Measurements from ENCODE around the gene DOCK1. TPM values are rescaled to one million over a fixed set of nuclear protein-coding genes. Genes with fewer than 3 reads are reported as not detected.

DOCK1 gene
- polyA plus RNA-seq, 1 donor from 2014 or later = 2.7 TPM

- Histone ChIP-seq H3K9ac (ENCODE audit: low read length) (no peak overlapping the region), H3K36me3 (ENCODE audit: insufficient read depth, low read length) (no peaks in the 10 kb centered on the region), H3K4me2 (ENCODE audit: low read length) (no peak overlapping the region), H3K9me3 (ENCODE audit: low read length) (no peaks in the 10 kb centered on the region), H3K27me3 (ENCODE audit: insufficient read depth, low read depth, low read length) (no peaks in the 10 kb centered on the region), H3F3A (ENCODE audit: insufficient read depth, low read length, poor library complexity, severe bottlenecking) (no peaks in the 10 kb centered on the region), H3K27ac (ENCODE audit: low read length) (no peak overlapping the region), H2AFZ (ENCODE audit: low read depth, low read length) (no peak overlapping the region), H3K4me3 (ENCODE audit: low read length) (no peak overlapping the region), H4K20me1 (ENCODE audit: insufficient read depth) (no peaks in the 10 kb centered on the region), H3K79me2 (replicated peaks; ENCODE audit: insufficient read depth, low read length) (no peaks in the 10 kb centered on the region), H3K9me2 (ENCODE audit: insufficient read depth, low read length) (no peaks in the 10 kb centered on the region)
- TF ChIP-seq CTCF (IDR thresholded peaks at IDR 0.05; ENCODE audit: poor library complexity, severe bottlenecking) = no peak
- TF ChIP-seq SMC3 (conservative IDR thresholded peaks at IDR 0.05; ENCODE audit: poor library complexity) = no peak
- no peak for TF ChIP-seq REST (IDR thresholded peaks at IDR 0.05; ENCODE audit: borderline replicate concordance)
- TF ChIP-seq EP300 (conservative IDR thresholded peaks at IDR 0.05; ENCODE audit: poor library complexity, severe bottlenecking) = no peak
- TF ChIP-seq POLR2AphosphoS5 (IDR thresholded peaks at IDR 0.05) = no peak
- no peak for TF ChIP-seq RAD21 (conservative IDR thresholded peaks at IDR 0.05)
- TF ChIP-seq EZH2 (IDR thresholded peaks at IDR 0.05; ENCODE audit: borderline replicate concordance, insufficient read depth, low read length, poor library complexity, severe bottlenecking) = no peak
- TF ChIP-seq MXI1 (conservative IDR thresholded peaks at IDR 0.05; ENCODE audit: poor library complexity, severe bottlenecking) = no peak
- TF ChIP-seq TAF1 (IDR thresholded peaks at IDR 0.05; ENCODE audit: low read depth) = no peak
These were observed 105.9 kb downstream of the DOCK1 start for GRCh38 chr10:127011174-127011573.

- Histone ChIP-seq H3K4me2 (ENCODE audit: low read length) (no peak overlapping the region), H3K9ac (ENCODE audit: low read length) (no peak overlapping the region), H3K27me3 (ENCODE audit: insufficient read depth, low read depth, low read length) (no peaks in the 10 kb centered on the region), H3K9me2 (ENCODE audit: insufficient read depth, low read length) (no peaks in the 10 kb centered on the region), H3K27ac (ENCODE audit: low read length) (no peak overlapping the region), H4K20me1 (ENCODE audit: insufficient read depth) (no peaks in the 10 kb centered on the region), H3K79me2 (replicated peaks; ENCODE audit: insufficient read depth, low read length) (no peaks in the 10 kb centered on the region), H3K4me3 (ENCODE audit: low read length) (no peak overlapping the region), H3K9me3 (ENCODE audit: low read length) (no peaks in the 10 kb centered on the region), H3F3A (ENCODE audit: insufficient read depth, low read length, poor library complexity, severe bottlenecking) (no peaks in the 10 kb centered on the region), H2AFZ (ENCODE audit: low read depth, low read length) (no peak overlapping the region), H3K36me3 (ENCODE audit: insufficient read depth, low read length) (no peaks in the 10 kb centered on the region)
- TF ChIP-seq MXI1 (conservative IDR thresholded peaks at IDR 0.05; ENCODE audit: poor library complexity, severe bottlenecking) (no peak), POLR2AphosphoS5 (IDR thresholded peaks at IDR 0.05) (no peak), CTCF (IDR thresholded peaks at IDR 0.05; ENCODE audit: poor library complexity, severe bottlenecking) (no peak), TAF1 (IDR thresholded peaks at IDR 0.05; ENCODE audit: low read depth) (no peak), RAD21 (conservative IDR thresholded peaks at IDR 0.05) (no peak), REST (IDR thresholded peaks at IDR 0.05; ENCODE audit: borderline replicate concordance) (no peak), EP300 (conservative IDR thresholded peaks at IDR 0.05; ENCODE audit: poor library complexity, severe bottlenecking) (no peak), EZH2 (IDR thresholded peaks at IDR 0.05; ENCODE audit: borderline replicate concordance, insufficient read depth, low read length, poor library complexity, severe bottlenecking) (no peak), SMC3 (conservative IDR thresholded peaks at IDR 0.05; ENCODE audit: poor library complexity) (no peak)
These were observed 107.0 kb downstream of the DOCK1 start for GRCh38 chr10:127012071-127012768.

Data from neural cell (in vitro differentiated cells).